GM12878 (cell line): ENCODE results near the gene WDFY4.

Experiments used
- EP300 ChIP-seq, 2 experiments: fragments of 150-350 bp in 1 of 2; IDR thresholded peaks; 2 replicates each; pipeline ENCODE4 v1.6.1; 2011 to 2012; ENCODE audit warnings: low read depth in 2 of 2, low read length in 2 of 2, borderline replicate concordance in 1 of 2, improper control_type of control experiment in 1 of 2, inconsistent platforms in 1 of 2; ENCODE audit not compliant: control insufficient read depth in 1 of 2
- FOXM1 ChIP-seq: IDR thresholded peaks from 2 replicates; pipeline ENCODE4 v1.6.1; 2012; ENCODE audit warnings: low read depth, mild to moderate bottlenecking, inconsistent platforms, low read length, moderate library complexity
- GABPA ChIP-seq: IDR thresholded peaks from 2 replicates; pipeline ENCODE4 v1.6.1; 2014; ENCODE audit warnings: antibody characterized with exemption, low read depth, mild to moderate bottlenecking, inconsistent platforms
- POLR2A ChIP-seq: IDR thresholded peaks from 2 replicates; pipeline ENCODE4 v1.6.1; 2011; ENCODE audit warnings: low read depth, mild to moderate bottlenecking, low read length
- YY1 ChIP-seq: IDR thresholded peaks from 2 replicates; pipeline ENCODE4 v1.6.1; 2011; ENCODE audit warnings: low read depth, mild to moderate bottlenecking, low read length
- TF ChIP-seq, protein P1 (sequence below), 3 experiments: IDR thresholded peaks in 2 of 3; conservative IDR thresholded peaks in 1 of 3; 2 replicates each; pipeline ENCODE4 v1.5.1; 2011; ENCODE audit warnings: low read depth in 3 of 3, low read length in 3 of 3, mild to moderate bottlenecking in 3 of 3, control low read depth in 2 of 3, moderate library complexity in 2 of 3, inconsistent platforms in 1 of 3, mixed read lengths in 1 of 3; ENCODE audit not compliant: control insufficient read depth in 2 of 3, insufficient read depth in 1 of 3; ENCODE audit errors: extremely low read depth in 1 of 3

DNA sequence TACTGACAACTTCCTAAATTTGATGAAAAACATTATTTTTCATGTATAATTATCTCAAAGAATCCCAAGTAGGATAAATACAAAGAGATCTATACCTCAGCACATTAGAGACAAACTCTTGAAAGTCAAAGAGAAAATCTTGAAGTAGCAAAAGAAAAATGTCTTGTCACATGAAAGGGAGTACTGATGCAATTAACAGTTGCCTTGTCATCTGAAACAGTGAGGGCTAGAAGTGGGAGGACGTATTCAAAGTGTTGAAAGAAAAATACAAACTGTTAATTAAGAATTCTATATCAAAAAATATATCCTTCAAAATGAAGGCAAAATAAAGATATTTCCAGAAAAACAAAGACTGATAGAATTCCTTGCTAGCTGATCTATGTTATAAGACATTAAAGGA lies 44.3 kb upstream of the WDFY4 start:
- TF ChIP-seq, protein P1, sequence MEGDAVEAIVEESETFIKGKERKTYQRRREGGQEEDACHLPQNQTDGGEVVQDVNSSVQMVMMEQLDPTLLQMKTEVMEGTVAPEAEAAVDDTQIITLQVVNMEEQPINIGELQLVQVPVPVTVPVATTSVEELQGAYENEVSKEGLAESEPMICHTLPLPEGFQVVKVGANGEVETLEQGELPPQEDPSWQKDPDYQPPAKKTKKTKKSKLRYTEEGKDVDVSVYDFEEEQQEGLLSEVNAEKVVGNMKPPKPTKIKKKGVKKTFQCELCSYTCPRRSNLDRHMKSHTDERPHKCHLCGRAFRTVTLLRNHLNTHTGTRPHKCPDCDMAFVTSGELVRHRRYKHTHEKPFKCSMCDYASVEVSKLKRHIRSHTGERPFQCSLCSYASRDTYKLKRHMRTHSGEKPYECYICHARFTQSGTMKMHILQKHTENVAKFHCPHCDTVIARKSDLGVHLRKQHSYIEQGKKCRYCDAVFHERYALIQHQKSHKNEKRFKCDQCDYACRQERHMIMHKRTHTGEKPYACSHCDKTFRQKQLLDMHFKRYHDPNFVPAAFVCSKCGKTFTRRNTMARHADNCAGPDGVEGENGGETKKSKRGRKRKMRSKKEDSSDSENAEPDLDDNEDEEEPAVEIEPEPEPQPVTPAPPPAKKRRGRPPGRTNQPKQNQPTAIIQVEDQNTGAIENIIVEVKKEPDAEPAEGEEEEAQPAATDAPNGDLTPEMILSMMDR (IDR thresholded peaks at IDR 0.05 in 2 of 3, conservative IDR thresholded peaks at IDR 0.05 in 1 of 3; ENCODE audit: control insufficient read depth in 2 of 3, extremely low read depth in 1 of 3, insufficient read depth in 1 of 3, low read depth in 3 of 3, low read length in 3 of 3) = no peak
- TF ChIP-seq POLR2A (no peak), FOXM1 (no peak), YY1 (no peak), EP300 (IDR thresholded peaks at IDR 0.05; ENCODE audit: borderline replicate concordance in 1 of 2, control insufficient read depth in 1 of 2, low read depth in 2 of 2, low read length in 2 of 2) (no peak), GABPA (no peak)
